Mesenteric fat pad (tissue), 1 donor: Measurements from ENCODE around the gene ZSWIM9. TPM values are rescaled to one million over a fixed set of nuclear protein-coding genes. Genes with fewer than 3 reads are reported as not detected.

ENCODE experiments used
- DNase-seq: peaks from one replicate; pipeline ENCODE4 v3.0.0-alpha.2; 2020; ENCODE audit warnings: low spot score
- total RNA-seq: library from RNA; stranded (reverse); fragmentation: NEBNext Ultra II Directional; extraction: Animal tissue kit (Norgen Biotek cat#: 25700); gene quantifications from one replicate; pipeline ENCODE4 v1.2.1, GENCODE V29; 2021
- donor health status: DM: yes; HTN: yes; CAD: no.

ZSWIM9 gene
- total RNA-seq, 1 donor from 2014 or later = 5.3 TPM

- no peak for DNase-seq
These were observed 4.1 kb downstream of the ZSWIM9 start for GRCh38 chr19:48174445-48175030.

GRCh38 chr19:48175578-48175977 lies 5.1 kb downstream of the ZSWIM9 start:
- DNase-seq = no peak

GRCh38 chr19:48176226-48176625 lies 5.7 kb downstream of the ZSWIM9 start:
- DNase-seq = no peak

- DNase-seq = no peak
These were observed 11.0 kb downstream of the ZSWIM9 start for GRCh38 chr19:48181505-48181904.

- DNase-seq = no peak
These were observed 12.0 kb downstream of the ZSWIM9 start for GRCh38 chr19:48182434-48182833.

GRCh38 chr19:48183356-48183755 lies 12.9 kb downstream of the ZSWIM9 start:
- DNase-seq = no peak

- DNase-seq = peak; percentile 59
These were observed 15.5 kb downstream of the ZSWIM9 start for GRCh38 chr19:48186015-48186414.

- peak; percentile 64 for DNase-seq
These were observed 16.1 kb downstream of the ZSWIM9 start for GRCh38 chr19:48186541-48186991.

GRCh38 chr19:48190288-48190884 lies 19.9 kb downstream of the ZSWIM9 start:
- peak; percentile 67 for DNase-seq

GRCh38 chr19:48190885-48191284 lies 20.4 kb downstream of the ZSWIM9 start:
- no peak for DNase-seq

GRCh38 chr19:48192750-48193149 lies 22.3 kb downstream of the ZSWIM9 start:
- DNase-seq = no peak

GRCh38 chr19:48194041-48194843 lies 23.8 kb downstream of the ZSWIM9 start:
- no peak for DNase-seq

GRCh38 chr19:48194844-48195830 lies 24.7 kb downstream of the ZSWIM9 start:
- no peak for DNase-seq

GRCh38 chr19:48196321-48196763 lies 25.9 kb downstream of the ZSWIM9 start:
- no peak for DNase-seq

- no peak for DNase-seq
These were observed 26.6 kb downstream of the ZSWIM9 start for GRCh38 chr19:48196933-48197665.

- no peak for DNase-seq
These were observed 32.8 kb downstream of the ZSWIM9 start for GRCh38 chr19:48203222-48203793.

GRCh38 chr19:48203794-48204628 lies 33.5 kb downstream of the ZSWIM9 start:
- DNase-seq = peak; percentile 97

- no peak for DNase-seq
These were observed 36.1 kb downstream of the ZSWIM9 start for GRCh38 chr19:48206397-48207093.
